WERI-Rb-1 (cell line): ENCODE data around the gene SSU72.

Experiments used
- DNase-seq: peaks from one replicate; pipeline ENCODE4 v3.0.0-alpha.2; 2020
- H3K27ac ChIP-seq: fragments of 250-450 bp; sonication (Bioruptor Pico); 2 replicates; pipeline ENCODE4 v1.5.1; 2020; ENCODE audit warnings: mild to moderate bottlenecking, moderate library complexity
- H3K27me3 ChIP-seq: fragments of 250-450 bp; sonication (Bioruptor Pico); 2 replicates; pipeline ENCODE4 v1.5.1; 2021; ENCODE audit warnings: mild to moderate bottlenecking, low read depth, moderate library complexity; ENCODE audit not compliant: insufficient read depth, severe bottlenecking
- H3K36me3 ChIP-seq: fragments of 250-450 bp; sonication (Bioruptor Pico); 2 replicates; pipeline ENCODE4 v1.5.1; 2020; ENCODE audit warnings: mild to moderate bottlenecking, moderate library complexity
- H3K4me3 ChIP-seq: 2 replicates; pipeline ENCODE4 v1.5.1; 2011; ENCODE audit warnings: low read depth, mild to moderate bottlenecking, control low read depth, low read length
- H3K9me3 ChIP-seq: fragments of 250-450 bp; sonication (Bioruptor Pico); 2 replicates; pipeline ENCODE4 v1.5.1; 2021; ENCODE audit warnings: mild to moderate bottlenecking, moderate library complexity; ENCODE audit not compliant: severe bottlenecking
- TF ChIP-seq, protein P1 (sequence below): IDR thresholded peaks from 2 replicates; pipeline ENCODE4 v1.5.1; 2011; ENCODE audit warnings: low read depth, mild to moderate bottlenecking, control low read depth, inconsistent platforms, low read length

SSU72 gene

DNA sequence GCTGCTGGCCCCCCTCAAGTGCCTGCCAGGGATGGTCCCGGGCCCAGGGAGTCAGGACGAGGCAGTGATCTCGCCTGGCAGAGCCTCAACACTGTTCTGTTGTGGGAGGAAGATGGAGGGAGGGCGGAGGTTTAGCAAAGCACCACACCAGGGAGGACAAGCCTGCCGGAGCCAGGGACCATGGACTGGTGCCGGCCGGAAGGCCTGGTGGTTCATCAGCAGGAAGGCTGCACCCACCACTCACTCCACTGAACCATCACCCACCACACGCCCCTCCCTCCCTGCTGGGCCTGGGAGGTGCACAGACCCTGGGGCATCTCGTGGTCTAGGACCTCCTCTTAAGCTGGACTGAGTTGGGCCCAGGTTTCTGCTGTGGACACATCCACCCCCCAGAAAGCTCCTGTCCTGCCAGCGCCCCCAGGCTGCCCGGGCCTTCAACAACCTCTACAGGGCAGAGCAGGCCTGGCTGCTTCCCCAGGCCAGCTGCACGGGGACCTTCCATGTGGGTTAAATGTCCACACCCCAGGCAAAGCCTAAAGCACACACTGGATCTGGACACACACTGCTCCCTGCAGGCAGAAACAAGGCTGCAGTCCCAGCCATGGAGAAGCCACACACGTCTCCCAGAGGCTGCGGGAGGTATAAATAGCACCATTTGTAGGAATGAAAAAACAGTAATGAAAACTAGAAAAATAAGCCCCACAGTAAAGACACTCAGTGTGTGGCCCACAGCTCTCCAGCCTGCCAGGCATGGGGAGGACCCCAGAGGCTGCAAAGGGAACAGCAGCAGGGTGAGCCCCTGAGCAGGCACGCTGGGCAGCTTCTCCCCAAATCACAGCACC, 23.9 kb downstream of the SSU72 start:
- Histone ChIP-seq H3K27ac (no peak overlapping the region), H3K4me3 (no peak overlapping the region), H3K36me3 (peaks cover 9% of the 10 kb centered on the region; the same call in 1 of the 2 replicates), H3K27me3 (no peaks in the 10 kb centered on the region), H3K9me3 (no peaks in the 10 kb centered on the region)
- TF ChIP-seq, protein P1, sequence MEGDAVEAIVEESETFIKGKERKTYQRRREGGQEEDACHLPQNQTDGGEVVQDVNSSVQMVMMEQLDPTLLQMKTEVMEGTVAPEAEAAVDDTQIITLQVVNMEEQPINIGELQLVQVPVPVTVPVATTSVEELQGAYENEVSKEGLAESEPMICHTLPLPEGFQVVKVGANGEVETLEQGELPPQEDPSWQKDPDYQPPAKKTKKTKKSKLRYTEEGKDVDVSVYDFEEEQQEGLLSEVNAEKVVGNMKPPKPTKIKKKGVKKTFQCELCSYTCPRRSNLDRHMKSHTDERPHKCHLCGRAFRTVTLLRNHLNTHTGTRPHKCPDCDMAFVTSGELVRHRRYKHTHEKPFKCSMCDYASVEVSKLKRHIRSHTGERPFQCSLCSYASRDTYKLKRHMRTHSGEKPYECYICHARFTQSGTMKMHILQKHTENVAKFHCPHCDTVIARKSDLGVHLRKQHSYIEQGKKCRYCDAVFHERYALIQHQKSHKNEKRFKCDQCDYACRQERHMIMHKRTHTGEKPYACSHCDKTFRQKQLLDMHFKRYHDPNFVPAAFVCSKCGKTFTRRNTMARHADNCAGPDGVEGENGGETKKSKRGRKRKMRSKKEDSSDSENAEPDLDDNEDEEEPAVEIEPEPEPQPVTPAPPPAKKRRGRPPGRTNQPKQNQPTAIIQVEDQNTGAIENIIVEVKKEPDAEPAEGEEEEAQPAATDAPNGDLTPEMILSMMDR: peak; percentile 45; the same call in 1 of the 2 replicates
- DNase-seq: peak; percentile 52

DNA sequence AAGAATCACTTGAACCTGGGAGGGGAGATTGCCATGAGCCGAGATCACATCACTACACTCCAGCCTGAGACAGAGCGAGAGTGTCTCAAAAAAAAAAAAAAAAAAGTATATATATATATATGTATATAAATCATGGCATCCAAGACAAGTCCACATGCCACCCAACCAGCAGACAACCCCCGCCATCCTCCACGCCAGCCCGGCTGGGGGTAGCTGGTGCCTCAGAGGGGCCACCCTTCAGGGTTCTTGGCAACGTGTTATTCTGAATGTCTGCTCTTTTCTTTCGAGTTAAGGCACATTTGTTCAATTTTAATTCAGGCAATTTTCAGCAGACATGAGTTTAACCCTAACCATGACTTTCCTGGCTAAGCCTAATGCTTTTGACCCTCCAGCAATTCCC, 24.6 kb downstream of the SSU72 start:
- Histone ChIP-seq H3K27me3 (no peaks in the 10 kb centered on the region), H3K4me3 (no peak overlapping the region), H3K36me3 (peaks cover 3% of the 10 kb centered on the region; the same call in 1 of the 2 replicates), H3K27ac (no peak overlapping the region), H3K9me3 (no peaks in the 10 kb centered on the region)
- TF ChIP-seq, protein P1: no peak
- no peak for DNase-seq

DNA sequence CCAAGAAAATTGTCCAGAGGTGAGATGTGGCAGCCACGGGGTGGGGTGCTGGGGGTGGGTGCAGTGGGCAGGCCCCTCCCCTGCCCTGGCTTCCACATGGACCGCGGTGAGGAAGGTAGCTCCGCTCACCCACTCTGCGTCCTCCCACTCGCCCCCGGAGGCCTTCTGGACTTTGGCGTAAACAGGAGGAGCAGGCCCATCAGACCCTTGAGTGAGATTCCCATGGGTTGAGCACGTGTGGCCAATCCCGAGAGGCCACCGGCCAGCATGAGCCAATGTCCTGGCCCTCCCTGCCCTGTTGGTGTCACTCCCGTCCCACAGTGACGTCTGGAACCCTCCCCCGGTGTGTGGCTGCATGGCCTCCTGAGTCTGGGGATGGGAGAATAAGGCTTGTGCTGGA, 26.1 kb downstream of the SSU72 start:
- Histone ChIP-seq H3K36me3 (peaks cover 3% of the 10 kb centered on the region; the same call in 1 of the 2 replicates), H3K27me3 (no peaks in the 10 kb centered on the region), H3K27ac (no peak overlapping the region), H3K9me3 (no peaks in the 10 kb centered on the region), H3K4me3 (no peak overlapping the region)
- TF ChIP-seq, protein P1: 0 out of 2 replicates have a peak, but pooled peaks have one; percentile 2
- DNase-seq: no peak

DNA sequence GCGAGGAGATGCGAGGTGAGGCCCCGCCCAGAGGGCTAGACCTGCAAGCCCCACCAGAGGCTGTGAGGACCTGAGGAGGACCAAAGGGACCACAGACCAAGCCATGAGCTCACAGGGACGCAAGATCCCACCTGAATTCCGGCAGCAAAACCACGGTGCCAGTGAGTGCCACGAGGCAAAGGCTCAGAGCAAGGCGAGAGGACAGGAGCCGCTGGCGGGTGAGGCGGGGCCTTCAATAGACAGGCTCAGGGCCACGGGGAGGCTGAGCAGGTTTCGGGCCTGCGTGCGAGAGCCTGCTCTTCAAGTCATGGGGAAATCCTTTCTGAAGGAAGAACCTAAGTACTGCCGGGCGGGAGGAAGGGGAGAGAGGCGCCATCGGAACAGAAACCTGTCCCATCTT, 27.2 kb downstream of the SSU72 start:
- H3K27ac ChIP-seq: no peak overlapping the region
- peaks cover 10% of the 10 kb centered on the region for H3K36me3 ChIP-seq
- H3K27me3 ChIP-seq: no peaks in the 10 kb centered on the region
- TF ChIP-seq, protein P1: no peak
- H3K9me3 ChIP-seq: no peaks in the 10 kb centered on the region
- no peak for DNase-seq
- H3K4me3 ChIP-seq: no peak overlapping the region

- Histone ChIP-seq H3K9me3 (no peaks in the 10 kb centered on the region), H3K27ac (no peak overlapping the region), H3K27me3 (no peaks in the 10 kb centered on the region), H3K36me3 (peaks cover 15% of the 10 kb centered on the region), H3K4me3 (no peak overlapping the region)
- TF ChIP-seq, protein P1: no peak
- no peak for DNase-seq
These were observed 27.7 kb downstream of the SSU72 start for GRCh38 chr1:1547011-1547410.
